Measurements from ENCODE around the gene EMILIN3.

EMILIN3 gene

GRCh38 chr20:41364967-41365765 is 1.5 kb downstream of the EMILIN3 start:
- DNase-seq (ENCODE audit: low read depth, low spot score): no peak
- no peak overlapping the region for H3K27ac ChIP-seq

- no peak for DNase-seq (ENCODE audit: low read depth, low spot score)
- no peak overlapping the region for H3K27ac ChIP-seq
These were observed 2.3 kb downstream of the EMILIN3 start for GRCh38 chr20:41364236-41364855.

GRCh38 chr20:41363601-41364000 is 3.0 kb downstream of the EMILIN3 start:
- no peak for DNase-seq (ENCODE audit: low read depth, low spot score)
- no peak overlapping the region for H3K27ac ChIP-seq

- no peak overlapping the region for H3K27ac ChIP-seq
- no peak for DNase-seq (ENCODE audit: low read depth, low spot score)
These were observed 3.9 kb downstream of the EMILIN3 start for GRCh38 chr20:41362748-41363140.

- no peak for DNase-seq (ENCODE audit: low read depth, low spot score)
These were observed 4.6 kb downstream of the EMILIN3 start for GRCh38 chr20:41361757-41362747.

GRCh38 chr20:41360831-41361756 is 5.5 kb downstream of the EMILIN3 start:
- DNase-seq (ENCODE audit: low read depth, low spot score): no peak
- no peak overlapping the region for H3K27ac ChIP-seq

More at GRCh38 chr20:41361757-41362747, 4.6 kb downstream of the EMILIN3 start:
- no peak overlapping the region for H3K27ac ChIP-seq

GRCh38 chr20:41359541-41360011 is 7.0 kb downstream of the EMILIN3 start:
- H3K27ac ChIP-seq: no peak overlapping the region
- DNase-seq (ENCODE audit: low read depth, low spot score): no peak

- no peak for DNase-seq (ENCODE audit: low read depth, low spot score)
- no peak overlapping the region for H3K27ac ChIP-seq
These were observed 7.9 kb downstream of the EMILIN3 start for GRCh38 chr20:41358717-41359116.

- DNase-seq (ENCODE audit: low read depth, low spot score): no peak
- no peak overlapping the region for H3K27ac ChIP-seq
These were observed 8.4 kb downstream of the EMILIN3 start for GRCh38 chr20:41358230-41358629.

GRCh38 chr20:41357424-41358163 is 9.0 kb downstream of the EMILIN3 start:
- DNase-seq (ENCODE audit: low read depth, low spot score): no peak
- no peak overlapping the region for H3K27ac ChIP-seq

GRCh38 chr20:41356951-41357350 is 9.7 kb downstream of the EMILIN3 start:
- no peak overlapping the region for H3K27ac ChIP-seq
- DNase-seq (ENCODE audit: low read depth, low spot score): no peak

GRCh38 chr20:41355598-41356203 is 10.9 kb downstream of the EMILIN3 start:
- no peak for DNase-seq (ENCODE audit: low read depth, low spot score)
- H3K27ac ChIP-seq: no peak overlapping the region

GRCh38 chr20:41355192-41355591 is 11.4 kb downstream of the EMILIN3 start:
- DNase-seq (ENCODE audit: low read depth, low spot score): no peak
- no peak overlapping the region for H3K27ac ChIP-seq

- no peak overlapping the region for H3K27ac ChIP-seq
- DNase-seq (ENCODE audit: low read depth, low spot score): no peak
These were observed 13.1 kb downstream of the EMILIN3 start for GRCh38 chr20:41353530-41353929.

- H3K27ac ChIP-seq: no peak overlapping the region
- DNase-seq (ENCODE audit: low read depth, low spot score): no peak
These were observed 14.0 kb downstream of the EMILIN3 start for GRCh38 chr20:41352666-41353065.

- DNase-seq (ENCODE audit: low read depth, low spot score): no peak
- no peak overlapping the region for H3K27ac ChIP-seq
These were observed 14.5 kb downstream of the EMILIN3 start for GRCh38 chr20:41352106-41352505.

GRCh38 chr20:41350408-41350962 is 16.1 kb downstream of the EMILIN3 start:
- no peak for DNase-seq (ENCODE audit: low read depth, low spot score)
- no peak overlapping the region for H3K27ac ChIP-seq

GRCh38 chr20:41349943-41350342 is 16.7 kb downstream of the EMILIN3 start:
- DNase-seq (ENCODE audit: low read depth, low spot score): no peak
- H3K27ac ChIP-seq: no peak overlapping the region

All from epithelial cell of prostate (primary cell).